WTC11 (cell line): ENCODE results near the gene NTN5. TPM values are rescaled to one million over a fixed set of nuclear protein-coding genes. Genes with fewer than 3 reads are reported as not detected.

Source experiments
- ATAC-seq: fragments of 200-7000 bp; cut with Tn5 transposase; 2 replicates; pipeline ENCODE4 v1.10.0; 2021; ENCODE audit warnings: mild to moderate bottlenecking, moderate library complexity
- Bru-seq: library from RNA; stranded (reverse); fragments of 400-500 nt; gene quantifications from one replicate; lab custom pipeline; 2021; lab: Mats Ljungman, UMichigan
- CTCF ChIA-PET: fragments of 300-600 bp; sonication (Branson Sonifier 250); formaldehyde crosslinking; loops from one replicate; lab custom pipeline; 2021; ENCODE audit warnings: antibody characterized with exemption; lab: Charles Lee
- POLR2A ChIA-PET: fragments of 350-600 bp; sonication (Branson Sonifier 250); formaldehyde crosslinking; loops from one replicate; lab custom pipeline; 2021; ENCODE audit warnings: antibody characterized with exemption; lab: Charles Lee
- DNase-seq: peaks from one replicate; pipeline ENCODE4 v3.0.0; 2021; ENCODE audit warnings: low spot score
- H3K27ac Mint-ChIP-seq: 2 replicates; pipeline ENCODE4 v1.8.0; 2021; ENCODE audit warnings: mixed read lengths
- H3K27me3 Mint-ChIP-seq: 2 replicates; pipeline ENCODE4 v1.8.0; 2021; ENCODE audit warnings: low read depth, mild to moderate bottlenecking, moderate library complexity, mixed read lengths
- H3K36me3 Mint-ChIP-seq: 2 replicates; pipeline ENCODE4 v1.8.0; 2021; ENCODE audit warnings: mixed read lengths
- H3K4me1 Mint-ChIP-seq: 2 replicates; pipeline ENCODE4 v1.8.0; 2022; ENCODE audit warnings: mixed read lengths
- H3K4me3 Mint-ChIP-seq: 2 replicates; pipeline ENCODE4 v1.8.0; 2021; ENCODE audit warnings: mild to moderate bottlenecking, moderate library complexity, mixed read lengths
- H3K9me3 Mint-ChIP-seq: 2 replicates; pipeline ENCODE4 v1.8.0; 2021; ENCODE audit warnings: mixed read lengths
- ESRRA ChIP-seq: sonication (generic); formaldehyde crosslinking; IDR thresholded peaks from 2 replicates; pipeline ENCODE4 v1.8.1; 2022; ENCODE audit warnings: mild to moderate bottlenecking, missing genetic modification reagents, borderline replicate concordance
- HMGA2 ChIP-seq: fragments of 250-450 bp; sonication (Bioruptor Pico); IDR thresholded peaks from 2 replicates; pipeline ENCODE4 v1.4.0; 2021; ENCODE audit warnings: mild to moderate bottlenecking, moderate library complexity
- JAZF1 ChIP-seq: fragments of 250-450 bp; sonication (Bioruptor Pico); IDR thresholded peaks from 2 replicates; pipeline ENCODE4 v1.9.0; 2021; ENCODE audit warnings: moderate library complexity, mild to moderate bottlenecking, inconsistent platforms
- NFATC4 ChIP-seq: fragments of 250-450 bp; sonication (Bioruptor Pico); IDR thresholded peaks from 2 replicates; pipeline ENCODE4 v1.9.0; 2021; ENCODE audit warnings: mild to moderate bottlenecking
- NR2C2 ChIP-seq: sonication (generic); formaldehyde crosslinking; IDR thresholded peaks from 2 replicates; pipeline ENCODE4 v1.8.0; 2022; ENCODE audit warnings: mild to moderate bottlenecking, missing genetic modification reagents
- PRRX2 ChIP-seq: fragments of 250-450 bp; sonication (Bioruptor Pico); IDR thresholded peaks from 2 replicates; pipeline ENCODE4 v1.8.0; 2021; ENCODE audit warnings: mild to moderate bottlenecking
- TEAD4 ChIP-seq: sonication (generic); formaldehyde crosslinking; IDR thresholded peaks from 2 replicates; pipeline ENCODE4 v1.8.0; 2022; ENCODE audit warnings: mild to moderate bottlenecking, missing genetic modification reagents
- TP53 ChIP-seq: sonication (generic); formaldehyde crosslinking; IDR thresholded peaks from 2 replicates; pipeline ENCODE4 v1.8.1; 2023; ENCODE audit warnings: mild to moderate bottlenecking, missing genetic modification reagents
- ZNF121 ChIP-seq: sonication (generic); formaldehyde crosslinking; IDR thresholded peaks from 2 replicates; pipeline ENCODE4 v1.8.0; 2023; ENCODE audit warnings: missing genetic modification reagents
- ZNF317 ChIP-seq: sonication (generic); formaldehyde crosslinking; IDR thresholded peaks from 2 replicates; pipeline ENCODE4 v1.8.1; 2023; ENCODE audit warnings: low read depth, mild to moderate bottlenecking, moderate library complexity, missing genetic modification reagents, borderline replicate concordance
- long read RNA-seq, 3 experiments: library from RNA in 1 of 3; library from capped mRNA in 1 of 3; library from polyadenylated mRNA in 1 of 3; unstranded in 2 of 3; stranded (forward) in 1 of 3; transcript quantifications; one replicate each; pipeline ENCODE4 v2.0.0, GENCODE V29; 2021
- total RNA-seq: library from RNA; stranded (reverse); gene quantifications from 3 replicates; pipeline ENCODE4 v1.2.3, GENCODE V29; 2021
- TF ChIP-seq, protein P1 (sequence below): sonication (generic); formaldehyde crosslinking; IDR thresholded peaks from 2 replicates; pipeline ENCODE4 v1.8.1; 2023; ENCODE audit warnings: mild to moderate bottlenecking, missing genetic modification reagents, moderate library complexity
- TF ChIP-seq, protein P2 (sequence below): sonication (generic); formaldehyde crosslinking; IDR thresholded peaks from 2 replicates; pipeline ENCODE4 v1.8.0; 2023; ENCODE audit warnings: missing genetic modification reagents, mild to moderate bottlenecking, borderline replicate concordance
- TF ChIP-seq, protein P3 (sequence below): sonication (generic); formaldehyde crosslinking; IDR thresholded peaks from 2 replicates; pipeline ENCODE4 v1.8.0; 2023; ENCODE audit warnings: mild to moderate bottlenecking, missing genetic modification reagents
- TF ChIP-seq, protein P4 (sequence below): sonication (generic); formaldehyde crosslinking; IDR thresholded peaks from 2 replicates; pipeline ENCODE4 v1.8.0; 2022; ENCODE audit warnings: missing genetic modification reagents

Gene NTN5, protein sequence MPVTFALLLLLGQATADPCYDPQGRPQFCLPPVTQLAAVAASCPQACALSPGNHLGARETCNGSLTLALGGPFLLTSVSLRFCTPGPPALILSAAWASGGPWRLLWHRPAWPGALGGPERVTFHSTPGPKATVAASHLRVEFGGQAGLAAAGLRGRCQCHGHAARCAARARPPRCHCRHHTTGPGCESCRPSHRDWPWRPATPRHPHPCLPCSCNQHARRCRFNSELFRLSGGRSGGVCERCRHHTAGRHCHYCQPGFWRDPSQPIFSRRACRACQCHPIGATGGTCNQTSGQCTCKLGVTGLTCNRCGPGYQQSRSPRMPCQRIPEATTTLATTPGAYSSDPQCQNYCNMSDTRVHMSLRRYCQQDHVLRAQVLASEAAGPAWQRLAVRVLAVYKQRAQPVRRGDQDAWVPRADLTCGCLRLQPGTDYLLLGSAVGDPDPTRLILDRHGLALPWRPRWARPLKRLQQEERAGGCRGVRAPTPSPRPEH
- 0.28 to 0.39 TPM (median 0.37 TPM) in 3 replicates for total RNA-seq
- percentile 12 among the genes with signal in this experiment for Bru-seq, nascent RNA
- long read RNA-seq, experiment 1 = 0 reads
- long read RNA-seq, experiment 2, partial matches to known transcripts = 1 of 1 reads
- long read RNA-seq, experiment 2, other reads (novel, unspliced or antisense) = 0 of 1 reads
- long read RNA-seq, experiment 3 = 0 reads

DNA sequence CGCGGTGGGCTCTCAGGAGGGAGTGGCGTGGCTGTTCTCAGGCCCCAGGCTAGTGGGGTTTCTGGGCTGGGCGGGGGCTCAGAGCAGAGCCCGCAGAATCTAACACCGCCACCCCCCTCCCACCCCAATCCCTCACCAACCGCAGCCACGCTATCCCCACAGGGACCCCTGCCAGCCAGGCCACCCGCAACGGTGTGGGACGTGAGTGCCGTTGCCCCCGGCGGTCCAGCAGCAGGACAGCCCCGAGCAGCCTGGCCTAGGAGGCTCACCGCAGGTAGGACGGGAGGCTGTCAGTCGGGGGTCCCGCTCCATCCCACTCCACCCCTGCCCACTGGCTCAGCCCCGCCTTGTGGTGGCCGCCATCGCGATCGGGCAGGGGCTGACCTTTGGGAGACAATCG lies at the start of gene NTN5:
TSS of gene NTN5 (minus strand) at position 24 of the 400 bp plus-strand sequence. CDS start 2,031 bp downstream, outside the sequence.
- peaks cover 17% of the 10 kb centered on the region for H3K27me3 Mint-ChIP-seq
- ChIA-PET POLR2A (interaction anchor here (1.0 to 2.2 kb wide), 2 partner anchors 23 to 45 kb away, joined by 3 to 14 read pairs; partner anchors contain the start of gene FUT2), CTCF (interaction anchor here (1.1 to 4.0 kb wide), 5 partner anchors 23 to 65 kb away, joined by 3 to 56 read pairs (median 29); partner anchors contain the start of genes CA11 and FUT2)
- TF ChIP-seq HMGA2 (CRISPR knock-in tag) (no peak), PRRX2 (CRISPR knock-in tag) (no peak), TP53 (CRISPR knock-in tag) (no peak), NR2C2 (CRISPR knock-in tag) (no peak)
- H3K4me3 Mint-ChIP-seq = peak within 1 kb of the TSS; percentile 37
- H3K9me3 Mint-ChIP-seq = peaks cover 10% of the 10 kb centered on the region
- peak; percentile 25 for DNase-seq
- peaks cover 26% of the 10 kb centered on the region for H3K4me1 Mint-ChIP-seq
- H3K36me3 Mint-ChIP-seq = no peaks in the 10 kb centered on the region
- H3K27ac Mint-ChIP-seq = no peak within 1 kb of the TSS
- ATAC-seq = no peak

DNA sequence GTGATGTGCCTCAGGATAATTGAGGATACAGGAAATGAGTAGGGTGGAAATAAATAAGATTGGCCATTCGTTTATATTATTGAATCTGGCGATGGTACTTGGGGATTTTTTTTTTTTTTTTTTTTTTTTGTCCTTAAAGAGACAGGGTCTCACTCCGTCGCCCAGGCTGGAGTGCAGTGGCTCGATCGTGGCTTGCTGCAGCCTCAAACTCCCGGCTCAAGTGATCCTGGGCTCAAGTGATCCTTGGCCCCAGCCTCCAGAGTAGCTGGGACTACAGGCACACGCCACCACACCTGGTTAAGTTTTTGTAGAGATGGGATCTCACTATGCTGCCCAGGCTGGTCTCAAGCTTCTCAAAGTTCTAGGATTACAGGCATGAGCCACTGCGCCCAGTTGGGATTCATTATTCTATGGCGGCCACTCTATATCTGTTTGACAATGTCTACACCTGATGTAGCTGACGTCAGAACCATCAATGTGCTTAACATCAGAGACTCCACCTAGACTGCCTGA lies 49.4 kb upstream of the NTN5 start:
- Mint-ChIP-seq H3K4me1 (peaks cover 24% of the 10 kb centered on the region), H3K27me3 (no peaks in the 10 kb centered on the region), H3K4me3 (no peak overlapping the region), H3K9me3 (peaks cover 6% of the 10 kb centered on the region), H3K36me3 (peaks cover 6% of the 10 kb centered on the region), H3K27ac (no peak overlapping the region)
- TF ChIP-seq ZNF121 (CRISPR knock-in tag) (peak; percentile 25; the same call in 1 of the 2 replicates), NFATC4 (no peak)
- POLR2A ChIA-PET = no interaction called here
- no peak for DNase-seq
- ATAC-seq = no peak
- CTCF ChIA-PET = interaction anchor here (1.0 kb wide), 1 partner anchor 271 kb away, joined by 3 read pairs; the partner anchor contains the start of genes GYS1 and RUVBL2

DNA sequence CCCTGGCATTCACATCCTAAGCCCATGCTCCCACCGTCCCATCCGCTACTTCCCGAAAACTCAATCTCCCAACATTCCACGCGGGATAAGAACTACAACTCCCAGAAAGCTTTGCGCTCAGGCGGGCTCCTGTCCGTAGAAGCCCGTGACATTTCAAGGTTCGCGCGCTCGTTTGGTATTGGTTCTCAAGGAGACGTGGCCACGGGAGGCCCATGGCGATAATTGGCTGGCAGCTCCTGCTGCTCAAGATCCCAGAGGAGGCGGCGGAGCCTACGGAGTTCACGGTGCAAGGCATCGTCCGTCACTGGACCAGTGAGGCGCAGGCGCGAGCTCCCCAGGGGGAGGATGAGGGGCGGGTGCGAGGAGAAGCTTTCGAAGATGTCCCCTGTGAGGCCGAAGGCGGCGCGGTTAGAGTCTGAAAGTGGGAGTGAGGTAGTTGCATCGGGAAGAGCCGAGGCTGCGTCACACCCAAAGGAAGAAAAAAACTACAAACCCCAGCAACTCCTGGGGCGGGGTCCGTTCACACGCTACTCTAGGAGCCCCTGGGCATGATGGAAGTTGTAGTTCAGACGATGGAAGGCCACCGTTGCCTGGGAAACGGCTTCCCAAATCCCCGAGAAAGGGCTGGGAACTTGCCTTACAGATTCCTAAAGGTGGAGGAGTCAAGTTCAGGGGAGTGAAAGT lies 47.9 kb upstream of the NTN5 start:
- ChIA-PET POLR2A (interaction anchor here (0.9 to 1.0 kb wide), 2 partner anchors 18 to 45 kb away, joined by 3 to 4 read pairs; no protein-coding TSS in a partner anchor), CTCF (interaction anchor here (0.7 to 1.5 kb wide), 8 partner anchors 8 to 122 kb away, joined by 3 to 16 read pairs (median 4); no protein-coding TSS in a partner anchor)
- Mint-ChIP-seq H3K9me3 (no peaks in the 10 kb centered on the region; the same call in 1 of the 2 replicates), H3K27ac (peak overlapping the region; percentile 96), H3K27me3 (no peaks in the 10 kb centered on the region), H3K4me1 (peaks cover 30% of the 10 kb centered on the region), H3K4me3 (peak overlapping the region; percentile 97), H3K36me3 (no peaks in the 10 kb centered on the region; the same call in 1 of the 2 replicates)
- DNase-seq (peak; percentile 98), ATAC-seq (peak; percentile 88)
- TF ChIP-seq TEAD4 (CRISPR knock-in tag) = no peak
- no peak for TF ChIP-seq ZNF317
- no peak for TF ChIP-seq ESRRA (CRISPR knock-in tag)
- TF ChIP-seq, protein P1, sequence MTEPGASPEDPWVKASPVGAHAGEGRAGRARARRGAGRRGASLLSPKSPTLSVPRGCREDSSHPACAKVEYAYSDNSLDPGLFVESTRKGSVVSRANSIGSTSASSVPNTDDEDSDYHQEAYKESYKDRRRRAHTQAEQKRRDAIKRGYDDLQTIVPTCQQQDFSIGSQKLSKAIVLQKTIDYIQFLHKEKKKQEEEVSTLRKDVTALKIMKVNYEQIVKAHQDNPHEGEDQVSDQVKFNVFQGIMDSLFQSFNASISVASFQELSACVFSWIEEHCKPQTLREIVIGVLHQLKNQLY (CRISPR knock-in tag) = no peak
- TF ChIP-seq, protein P2, sequence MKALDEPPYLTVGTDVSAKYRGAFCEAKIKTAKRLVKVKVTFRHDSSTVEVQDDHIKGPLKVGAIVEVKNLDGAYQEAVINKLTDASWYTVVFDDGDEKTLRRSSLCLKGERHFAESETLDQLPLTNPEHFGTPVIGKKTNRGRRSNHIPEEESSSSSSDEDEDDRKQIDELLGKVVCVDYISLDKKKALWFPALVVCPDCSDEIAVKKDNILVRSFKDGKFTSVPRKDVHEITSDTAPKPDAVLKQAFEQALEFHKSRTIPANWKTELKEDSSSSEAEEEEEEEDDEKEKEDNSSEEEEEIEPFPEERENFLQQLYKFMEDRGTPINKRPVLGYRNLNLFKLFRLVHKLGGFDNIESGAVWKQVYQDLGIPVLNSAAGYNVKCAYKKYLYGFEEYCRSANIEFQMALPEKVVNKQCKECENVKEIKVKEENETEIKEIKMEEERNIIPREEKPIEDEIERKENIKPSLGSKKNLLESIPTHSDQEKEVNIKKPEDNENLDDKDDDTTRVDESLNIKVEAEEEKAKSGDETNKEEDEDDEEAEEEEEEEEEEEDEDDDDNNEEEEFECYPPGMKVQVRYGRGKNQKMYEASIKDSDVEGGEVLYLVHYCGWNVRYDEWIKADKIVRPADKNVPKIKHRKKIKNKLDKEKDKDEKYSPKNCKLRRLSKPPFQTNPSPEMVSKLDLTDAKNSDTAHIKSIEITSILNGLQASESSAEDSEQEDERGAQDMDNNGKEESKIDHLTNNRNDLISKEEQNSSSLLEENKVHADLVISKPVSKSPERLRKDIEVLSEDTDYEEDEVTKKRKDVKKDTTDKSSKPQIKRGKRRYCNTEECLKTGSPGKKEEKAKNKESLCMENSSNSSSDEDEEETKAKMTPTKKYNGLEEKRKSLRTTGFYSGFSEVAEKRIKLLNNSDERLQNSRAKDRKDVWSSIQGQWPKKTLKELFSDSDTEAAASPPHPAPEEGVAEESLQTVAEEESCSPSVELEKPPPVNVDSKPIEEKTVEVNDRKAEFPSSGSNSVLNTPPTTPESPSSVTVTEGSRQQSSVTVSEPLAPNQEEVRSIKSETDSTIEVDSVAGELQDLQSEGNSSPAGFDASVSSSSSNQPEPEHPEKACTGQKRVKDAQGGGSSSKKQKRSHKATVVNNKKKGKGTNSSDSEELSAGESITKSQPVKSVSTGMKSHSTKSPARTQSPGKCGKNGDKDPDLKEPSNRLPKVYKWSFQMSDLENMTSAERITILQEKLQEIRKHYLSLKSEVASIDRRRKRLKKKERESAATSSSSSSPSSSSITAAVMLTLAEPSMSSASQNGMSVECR (CRISPR knock-in tag) = no peak
- no peak for TF ChIP-seq JAZF1 (CRISPR knock-in tag)
- TF ChIP-seq, protein P3, sequence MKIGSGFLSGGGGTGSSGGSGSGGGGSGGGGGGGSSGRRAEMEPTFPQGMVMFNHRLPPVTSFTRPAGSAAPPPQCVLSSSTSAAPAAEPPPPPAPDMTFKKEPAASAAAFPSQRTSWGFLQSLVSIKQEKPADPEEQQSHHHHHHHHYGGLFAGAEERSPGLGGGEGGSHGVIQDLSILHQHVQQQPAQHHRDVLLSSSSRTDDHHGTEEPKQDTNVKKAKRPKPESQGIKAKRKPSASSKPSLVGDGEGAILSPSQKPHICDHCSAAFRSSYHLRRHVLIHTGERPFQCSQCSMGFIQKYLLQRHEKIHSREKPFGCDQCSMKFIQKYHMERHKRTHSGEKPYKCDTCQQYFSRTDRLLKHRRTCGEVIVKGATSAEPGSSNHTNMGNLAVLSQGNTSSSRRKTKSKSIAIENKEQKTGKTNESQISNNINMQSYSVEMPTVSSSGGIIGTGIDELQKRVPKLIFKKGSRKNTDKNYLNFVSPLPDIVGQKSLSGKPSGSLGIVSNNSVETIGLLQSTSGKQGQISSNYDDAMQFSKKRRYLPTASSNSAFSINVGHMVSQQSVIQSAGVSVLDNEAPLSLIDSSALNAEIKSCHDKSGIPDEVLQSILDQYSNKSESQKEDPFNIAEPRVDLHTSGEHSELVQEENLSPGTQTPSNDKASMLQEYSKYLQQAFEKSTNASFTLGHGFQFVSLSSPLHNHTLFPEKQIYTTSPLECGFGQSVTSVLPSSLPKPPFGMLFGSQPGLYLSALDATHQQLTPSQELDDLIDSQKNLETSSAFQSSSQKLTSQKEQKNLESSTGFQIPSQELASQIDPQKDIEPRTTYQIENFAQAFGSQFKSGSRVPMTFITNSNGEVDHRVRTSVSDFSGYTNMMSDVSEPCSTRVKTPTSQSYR = no peak
- TF ChIP-seq, protein P4, sequence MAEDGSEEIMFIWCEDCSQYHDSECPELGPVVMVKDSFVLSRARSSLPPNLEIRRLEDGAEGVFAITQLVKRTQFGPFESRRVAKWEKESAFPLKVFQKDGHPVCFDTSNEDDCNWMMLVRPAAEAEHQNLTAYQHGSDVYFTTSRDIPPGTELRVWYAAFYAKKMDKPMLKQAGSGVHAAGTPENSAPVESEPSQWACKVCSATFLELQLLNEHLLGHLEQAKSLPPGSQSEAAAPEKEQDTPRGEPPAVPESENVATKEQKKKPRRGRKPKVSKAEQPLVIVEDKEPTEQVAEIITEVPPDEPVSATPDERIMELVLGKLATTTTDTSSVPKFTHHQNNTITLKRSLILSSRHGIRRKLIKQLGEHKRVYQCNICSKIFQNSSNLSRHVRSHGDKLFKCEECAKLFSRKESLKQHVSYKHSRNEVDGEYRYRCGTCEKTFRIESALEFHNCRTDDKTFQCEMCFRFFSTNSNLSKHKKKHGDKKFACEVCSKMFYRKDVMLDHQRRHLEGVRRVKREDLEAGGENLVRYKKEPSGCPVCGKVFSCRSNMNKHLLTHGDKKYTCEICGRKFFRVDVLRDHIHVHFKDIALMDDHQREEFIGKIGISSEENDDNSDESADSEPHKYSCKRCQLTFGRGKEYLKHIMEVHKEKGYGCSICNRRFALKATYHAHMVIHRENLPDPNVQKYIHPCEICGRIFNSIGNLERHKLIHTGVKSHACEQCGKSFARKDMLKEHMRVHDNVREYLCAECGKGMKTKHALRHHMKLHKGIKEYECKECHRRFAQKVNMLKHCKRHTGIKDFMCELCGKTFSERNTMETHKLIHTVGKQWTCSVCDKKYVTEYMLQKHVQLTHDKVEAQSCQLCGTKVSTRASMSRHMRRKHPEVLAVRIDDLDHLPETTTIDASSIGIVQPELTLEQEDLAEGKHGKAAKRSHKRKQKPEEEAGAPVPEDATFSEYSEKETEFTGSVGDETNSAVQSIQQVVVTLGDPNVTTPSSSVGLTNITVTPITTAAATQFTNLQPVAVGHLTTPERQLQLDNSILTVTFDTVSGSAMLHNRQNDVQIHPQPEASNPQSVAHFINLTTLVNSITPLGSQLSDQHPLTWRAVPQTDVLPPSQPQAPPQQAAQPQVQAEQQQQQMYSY (CRISPR knock-in tag) = no peak
